WTC11 (cell line): ENCODE results near the gene SEZ6L. TPM values are rescaled to one million over a fixed set of nuclear protein-coding genes. Genes with fewer than 3 reads are reported as not detected.

Source experiments
- ATAC-seq: fragments of 200-7000 bp; cut with Tn5 transposase; 2 replicates; pipeline ENCODE4 v1.10.0; 2021; ENCODE audit warnings: mild to moderate bottlenecking, moderate library complexity
- CTCF ChIA-PET: fragments of 300-600 bp; sonication (Branson Sonifier 250); formaldehyde crosslinking; loops from one replicate; lab custom pipeline; 2021; ENCODE audit warnings: antibody characterized with exemption; lab: Charles Lee
- POLR2A ChIA-PET: fragments of 350-600 bp; sonication (Branson Sonifier 250); formaldehyde crosslinking; loops from one replicate; lab custom pipeline; 2021; ENCODE audit warnings: antibody characterized with exemption; lab: Charles Lee
- DNase-seq: peaks from one replicate; pipeline ENCODE4 v3.0.0; 2021; ENCODE audit warnings: low spot score
- H3K27ac Mint-ChIP-seq: 2 replicates; pipeline ENCODE4 v1.8.0; 2021; ENCODE audit warnings: mixed read lengths
- H3K27me3 Mint-ChIP-seq: 2 replicates; pipeline ENCODE4 v1.8.0; 2021; ENCODE audit warnings: low read depth, mild to moderate bottlenecking, moderate library complexity, mixed read lengths
- H3K36me3 Mint-ChIP-seq: 2 replicates; pipeline ENCODE4 v1.8.0; 2021; ENCODE audit warnings: mixed read lengths
- H3K4me1 Mint-ChIP-seq: 2 replicates; pipeline ENCODE4 v1.8.0; 2022; ENCODE audit warnings: mixed read lengths
- H3K4me3 Mint-ChIP-seq: 2 replicates; pipeline ENCODE4 v1.8.0; 2021; ENCODE audit warnings: mild to moderate bottlenecking, moderate library complexity, mixed read lengths
- H3K9me3 Mint-ChIP-seq: 2 replicates; pipeline ENCODE4 v1.8.0; 2021; ENCODE audit warnings: mixed read lengths
- CREB1 ChIP-seq: sonication (generic); formaldehyde crosslinking; IDR thresholded peaks from 2 replicates; pipeline ENCODE4 v1.8.0; 2023; ENCODE audit warnings: mild to moderate bottlenecking, missing genetic modification reagents
- ELF4 ChIP-seq: sonication (generic); formaldehyde crosslinking; IDR thresholded peaks from 2 replicates; pipeline ENCODE4 v1.8.1; 2022; ENCODE audit warnings: low read depth, mild to moderate bottlenecking, moderate library complexity, missing genetic modification reagents
- EMX1 ChIP-seq: fragments of 250-450 bp; sonication (Bioruptor Pico); IDR thresholded peaks from 2 replicates; pipeline ENCODE4 v1.8.0; 2021; ENCODE audit warnings: mild to moderate bottlenecking
- ETV6 ChIP-seq: sonication (generic); formaldehyde crosslinking; IDR thresholded peaks from 2 replicates; pipeline ENCODE4 v1.8.1; 2022; ENCODE audit warnings: mild to moderate bottlenecking, missing genetic modification reagents
- FOXK1 ChIP-seq: sonication (generic); formaldehyde crosslinking; IDR thresholded peaks from 2 replicates; pipeline ENCODE4 v1.8.0; 2022; ENCODE audit warnings: mild to moderate bottlenecking, moderate library complexity, missing genetic modification reagents
- JAZF1 ChIP-seq: fragments of 250-450 bp; sonication (Bioruptor Pico); IDR thresholded peaks from 2 replicates; pipeline ENCODE4 v1.9.0; 2021; ENCODE audit warnings: moderate library complexity, mild to moderate bottlenecking, inconsistent platforms
- KAT7 ChIP-seq: sonication (generic); formaldehyde crosslinking; IDR thresholded peaks from 2 replicates; pipeline ENCODE4 v1.8.1; 2023; ENCODE audit warnings: missing genetic modification reagents, mild to moderate bottlenecking, borderline replicate concordance
- MYBL2 ChIP-seq: sonication (generic); formaldehyde crosslinking; IDR thresholded peaks from 2 replicates; pipeline ENCODE4 v1.8.1; 2023; ENCODE audit warnings: mild to moderate bottlenecking, moderate library complexity, missing genetic modification reagents
- NR1H2 ChIP-seq: sonication (generic); formaldehyde crosslinking; IDR thresholded peaks from 2 replicates; pipeline ENCODE4 v1.9.0; 2021; ENCODE audit warnings: mild to moderate bottlenecking, moderate library complexity, missing genetic modification reagents
- NR3C1 ChIP-seq: sonication (generic); formaldehyde crosslinking; conservative IDR thresholded peaks from 2 replicates; pipeline ENCODE4 v1.8.1; 2023; ENCODE audit warnings: low read depth, mild to moderate bottlenecking, missing genetic modification reagents
- RELA ChIP-seq: sonication (generic); formaldehyde crosslinking; IDR thresholded peaks from 2 replicates; pipeline ENCODE4 v1.8.1; 2022; ENCODE audit warnings: missing genetic modification reagents, mild to moderate bottlenecking, borderline replicate concordance
- RORB ChIP-seq: fragments of 250-450 bp; sonication (Bioruptor Pico); IDR thresholded peaks from 2 replicates; pipeline ENCODE4 v1.9.0; 2021; ENCODE audit warnings: mild to moderate bottlenecking
- SMAD4 ChIP-seq: sonication (generic); formaldehyde crosslinking; IDR thresholded peaks from 2 replicates; pipeline ENCODE4 v1.8.0; 2022; ENCODE audit warnings: mild to moderate bottlenecking, missing genetic modification reagents
- ZNF219 ChIP-seq: sonication (generic); formaldehyde crosslinking; IDR thresholded peaks from 2 replicates; pipeline ENCODE4 v1.8.0; 2023; ENCODE audit warnings: missing genetic modification reagents, mild to moderate bottlenecking, borderline replicate concordance
- total RNA-seq: library from RNA; stranded (reverse); gene quantifications from 3 replicates; pipeline ENCODE4 v1.2.3, GENCODE V29; 2021
- TF ChIP-seq, protein P1 (sequence below): sonication (generic); formaldehyde crosslinking; IDR thresholded peaks from 2 replicates; pipeline ENCODE4 v1.8.1; 2022; ENCODE audit warnings: mild to moderate bottlenecking, moderate library complexity, missing genetic modification reagents
- TF ChIP-seq, protein P2 (sequence below): sonication (generic); formaldehyde crosslinking; IDR thresholded peaks from 2 replicates; pipeline ENCODE4 v1.8.0; 2022; ENCODE audit warnings: mild to moderate bottlenecking, missing genetic modification reagents
- TF ChIP-seq, protein P3 (sequence below): sonication (generic); formaldehyde crosslinking; IDR thresholded peaks from 2 replicates; pipeline ENCODE4 v1.8.0; 2022; ENCODE audit warnings: mild to moderate bottlenecking, missing genetic modification reagents
- TF ChIP-seq, protein P4 (sequence below): sonication (generic); formaldehyde crosslinking; IDR thresholded peaks from 2 replicates; pipeline ENCODE4 v1.8.1; 2022; ENCODE audit warnings: low read depth, missing genetic modification reagents, borderline replicate concordance
- TF ChIP-seq, protein P5 (sequence below): sonication (generic); formaldehyde crosslinking; IDR thresholded peaks from 2 replicates; pipeline ENCODE4 v1.8.1; 2023; ENCODE audit warnings: mild to moderate bottlenecking, missing genetic modification reagents, moderate library complexity
- TF ChIP-seq, protein P6 (sequence below): sonication (generic); formaldehyde crosslinking; conservative IDR thresholded peaks from 2 replicates; pipeline ENCODE4 v1.8.1; 2022; ENCODE audit warnings: mild to moderate bottlenecking, missing genetic modification reagents

SEZ6L gene
- total RNA-seq, 1 experiment from 2014 or later: 0.57 TPM

DNA sequence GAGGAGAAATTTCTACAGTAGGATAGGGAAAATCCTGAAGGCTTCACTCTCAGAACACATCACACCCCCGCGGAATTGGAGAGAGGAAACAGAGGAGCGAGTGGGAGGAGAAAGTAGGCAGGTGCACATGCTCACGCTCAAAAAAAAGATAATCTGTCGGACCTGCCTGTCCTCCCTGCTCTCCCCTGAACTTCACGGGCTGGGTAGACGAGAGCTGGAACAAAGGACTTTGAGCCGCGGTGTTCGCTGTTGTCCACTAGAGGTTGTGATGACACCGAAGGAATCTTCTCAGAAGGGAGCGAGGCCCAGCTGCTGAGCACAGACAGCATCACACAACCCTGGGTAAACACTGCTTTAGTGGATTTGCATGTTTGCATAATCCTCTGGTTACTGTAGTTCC lies 5.0 kb downstream of the SEZ6L start (continued):
- TF ChIP-seq, protein P1, sequence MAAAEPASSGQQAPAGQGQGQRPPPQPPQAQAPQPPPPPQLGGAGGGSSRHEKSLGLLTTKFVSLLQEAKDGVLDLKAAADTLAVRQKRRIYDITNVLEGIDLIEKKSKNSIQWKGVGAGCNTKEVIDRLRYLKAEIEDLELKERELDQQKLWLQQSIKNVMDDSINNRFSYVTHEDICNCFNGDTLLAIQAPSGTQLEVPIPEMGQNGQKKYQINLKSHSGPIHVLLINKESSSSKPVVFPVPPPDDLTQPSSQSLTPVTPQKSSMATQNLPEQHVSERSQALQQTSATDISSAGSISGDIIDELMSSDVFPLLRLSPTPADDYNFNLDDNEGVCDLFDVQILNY (CRISPR knock-in tag): no peak
- TF ChIP-seq, protein P2, sequence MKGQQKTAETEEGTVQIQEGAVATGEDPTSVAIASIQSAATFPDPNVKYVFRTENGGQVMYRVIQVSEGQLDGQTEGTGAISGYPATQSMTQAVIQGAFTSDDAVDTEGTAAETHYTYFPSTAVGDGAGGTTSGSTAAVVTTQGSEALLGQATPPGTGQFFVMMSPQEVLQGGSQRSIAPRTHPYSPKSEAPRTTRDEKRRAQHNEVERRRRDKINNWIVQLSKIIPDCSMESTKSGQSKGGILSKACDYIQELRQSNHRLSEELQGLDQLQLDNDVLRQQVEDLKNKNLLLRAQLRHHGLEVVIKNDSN: no peak
- TF ChIP-seq ETV6 (CRISPR knock-in tag) (no peak), ELF4 (no peak), MYBL2 (no peak), FOXK1 (0 out of 2 replicates have a peak, but pooled peaks have one; percentile 36), JAZF1 (CRISPR knock-in tag) (no peak), NR1H2 (CRISPR knock-in tag) (no peak), RELA (CRISPR knock-in tag) (no peak), ZNF219 (CRISPR knock-in tag) (no peak)
- TF ChIP-seq, protein P3, sequence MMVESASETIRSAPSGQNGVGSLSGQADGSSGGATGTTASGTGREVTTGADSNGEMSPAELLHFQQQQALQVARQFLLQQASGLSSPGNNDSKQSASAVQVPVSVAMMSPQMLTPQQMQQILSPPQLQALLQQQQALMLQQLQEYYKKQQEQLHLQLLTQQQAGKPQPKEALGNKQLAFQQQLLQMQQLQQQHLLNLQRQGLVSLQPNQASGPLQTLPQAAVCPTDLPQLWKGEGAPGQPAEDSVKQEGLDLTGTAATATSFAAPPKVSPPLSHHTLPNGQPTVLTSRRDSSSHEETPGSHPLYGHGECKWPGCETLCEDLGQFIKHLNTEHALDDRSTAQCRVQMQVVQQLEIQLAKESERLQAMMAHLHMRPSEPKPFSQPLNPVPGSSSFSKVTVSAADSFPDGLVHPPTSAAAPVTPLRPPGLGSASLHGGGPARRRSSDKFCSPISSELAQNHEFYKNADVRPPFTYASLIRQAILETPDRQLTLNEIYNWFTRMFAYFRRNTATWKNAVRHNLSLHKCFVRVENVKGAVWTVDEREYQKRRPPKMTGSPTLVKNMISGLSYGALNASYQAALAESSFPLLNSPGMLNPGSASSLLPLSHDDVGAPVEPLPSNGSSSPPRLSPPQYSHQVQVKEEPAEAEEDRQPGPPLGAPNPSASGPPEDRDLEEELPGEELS: peak; percentile 58; the same call in 1 of the 2 replicates
- TF ChIP-seq, protein P4, sequence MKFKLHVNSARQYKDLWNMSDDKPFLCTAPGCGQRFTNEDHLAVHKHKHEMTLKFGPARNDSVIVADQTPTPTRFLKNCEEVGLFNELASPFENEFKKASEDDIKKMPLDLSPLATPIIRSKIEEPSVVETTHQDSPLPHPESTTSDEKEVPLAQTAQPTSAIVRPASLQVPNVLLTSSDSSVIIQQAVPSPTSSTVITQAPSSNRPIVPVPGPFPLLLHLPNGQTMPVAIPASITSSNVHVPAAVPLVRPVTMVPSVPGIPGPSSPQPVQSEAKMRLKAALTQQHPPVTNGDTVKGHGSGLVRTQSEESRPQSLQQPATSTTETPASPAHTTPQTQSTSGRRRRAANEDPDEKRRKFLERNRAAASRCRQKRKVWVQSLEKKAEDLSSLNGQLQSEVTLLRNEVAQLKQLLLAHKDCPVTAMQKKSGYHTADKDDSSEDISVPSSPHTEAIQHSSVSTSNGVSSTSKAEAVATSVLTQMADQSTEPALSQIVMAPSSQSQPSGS (CRISPR knock-in tag): no peak

DNA sequence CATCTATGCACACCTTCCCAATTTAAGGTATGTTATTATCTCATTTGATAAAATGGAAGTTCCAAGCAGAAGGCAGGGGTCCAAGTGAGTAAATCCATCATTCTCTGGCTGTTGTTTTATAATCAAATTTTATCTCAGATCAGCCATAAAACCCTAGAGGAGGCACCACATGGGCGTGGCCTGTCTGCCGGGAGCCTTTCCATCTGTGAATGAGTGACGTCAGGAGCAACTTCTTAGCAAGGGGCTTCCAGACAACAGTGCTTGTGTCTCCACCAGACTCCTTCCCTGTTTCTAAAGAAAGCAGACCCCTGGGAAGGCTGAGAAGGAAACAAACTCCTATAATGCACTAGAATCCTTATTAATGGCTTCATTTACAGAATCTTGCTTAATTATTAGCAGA lies 13.5 kb downstream of the SEZ6L start:
- Mint-ChIP-seq H3K27me3 (no peaks in the 10 kb centered on the region; the same call in 1 of the 2 replicates), H3K36me3 (no peaks in the 10 kb centered on the region)
- ATAC-seq: no peak
- TF ChIP-seq CREB1 (no peak), KAT7 (CRISPR knock-in tag) (no peak), SMAD4 (CRISPR knock-in tag) (no peak)
- TF ChIP-seq, all 79 proteins: peak for 0
- ChIA-PET POLR2A (no interaction called here), CTCF (interaction anchor here (1.0 kb wide), 1 partner anchor 148 kb away, joined by 3 read pairs; no protein-coding TSS in a partner anchor)
- Mint-ChIP-seq H3K9me3 (0 out of 2 replicates have a peak, but pooled peaks cover 6% of the 10 kb centered on the region), H3K4me1 (no peaks in the 10 kb centered on the region), H3K27ac (no peak overlapping the region), H3K4me3 (no peak overlapping the region)
- no peak for DNase-seq

DNA sequence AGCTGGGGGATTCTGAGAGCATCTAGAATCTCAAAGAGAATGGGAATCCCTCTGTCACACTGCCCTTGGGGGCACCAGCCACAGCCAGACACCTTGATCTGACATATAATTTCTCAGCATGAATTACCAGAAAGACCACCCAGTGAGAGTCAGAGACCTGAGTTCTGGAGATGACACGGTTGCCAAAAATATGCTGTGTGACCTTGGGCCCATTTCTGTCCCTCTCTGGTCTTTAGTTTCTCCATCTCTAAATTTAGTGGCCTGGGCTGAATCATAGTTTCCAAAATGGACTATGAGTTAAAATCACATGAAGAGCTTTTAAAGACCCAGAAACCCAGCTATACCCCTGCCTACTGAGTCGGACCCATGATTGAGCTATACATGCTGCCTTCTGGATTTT lies 15.9 kb downstream of the SEZ6L start:
- Mint-ChIP-seq H3K4me1 (0 out of 2 replicates have a peak, but pooled peaks cover 3% of the 10 kb centered on the region), H3K27ac (no peak overlapping the region), H3K36me3 (no peaks in the 10 kb centered on the region), H3K27me3 (no peaks in the 10 kb centered on the region; the same call in 1 of the 2 replicates), H3K4me3 (no peak overlapping the region), H3K9me3 (0 out of 2 replicates have a peak, but pooled peaks cover 6% of the 10 kb centered on the region)
- no peak for DNase-seq
- TF ChIP-seq, protein P5, sequence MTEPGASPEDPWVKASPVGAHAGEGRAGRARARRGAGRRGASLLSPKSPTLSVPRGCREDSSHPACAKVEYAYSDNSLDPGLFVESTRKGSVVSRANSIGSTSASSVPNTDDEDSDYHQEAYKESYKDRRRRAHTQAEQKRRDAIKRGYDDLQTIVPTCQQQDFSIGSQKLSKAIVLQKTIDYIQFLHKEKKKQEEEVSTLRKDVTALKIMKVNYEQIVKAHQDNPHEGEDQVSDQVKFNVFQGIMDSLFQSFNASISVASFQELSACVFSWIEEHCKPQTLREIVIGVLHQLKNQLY (CRISPR knock-in tag): no peak
- TF ChIP-seq, protein P6, sequence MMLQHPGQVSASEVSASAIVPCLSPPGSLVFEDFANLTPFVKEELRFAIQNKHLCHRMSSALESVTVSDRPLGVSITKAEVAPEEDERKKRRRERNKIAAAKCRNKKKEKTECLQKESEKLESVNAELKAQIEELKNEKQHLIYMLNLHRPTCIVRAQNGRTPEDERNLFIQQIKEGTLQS (CRISPR knock-in tag): no peak
- TF ChIP-seq NR3C1 (CRISPR knock-in tag) (no peak), RORB (CRISPR knock-in tag) (no peak), EMX1 (CRISPR knock-in tag) (no peak)
- POLR2A ChIA-PET: no interaction called here
- ATAC-seq: no peak
- CTCF ChIA-PET: interaction anchor here (0.7 to 1.6 kb wide), 4 partner anchors 13 to 145 kb away, joined by 3 to 9 read pairs (median 4); no protein-coding TSS in a partner anchor
